ENCODE data around the gene CCT4. TPM values are rescaled to one million over a fixed set of nuclear protein-coding genes. Genes with fewer than 3 reads are reported as not detected.
"Not testable (repeated sequence)": the region's sequence is repeated elsewhere in the genome, so short reads cannot be mapped to it uniquely, and the experiment has no call there.

CCT4 gene
- total and polyA plus RNA-seq, 2 donors, result 93.5 to 179 TPM

DNA sequence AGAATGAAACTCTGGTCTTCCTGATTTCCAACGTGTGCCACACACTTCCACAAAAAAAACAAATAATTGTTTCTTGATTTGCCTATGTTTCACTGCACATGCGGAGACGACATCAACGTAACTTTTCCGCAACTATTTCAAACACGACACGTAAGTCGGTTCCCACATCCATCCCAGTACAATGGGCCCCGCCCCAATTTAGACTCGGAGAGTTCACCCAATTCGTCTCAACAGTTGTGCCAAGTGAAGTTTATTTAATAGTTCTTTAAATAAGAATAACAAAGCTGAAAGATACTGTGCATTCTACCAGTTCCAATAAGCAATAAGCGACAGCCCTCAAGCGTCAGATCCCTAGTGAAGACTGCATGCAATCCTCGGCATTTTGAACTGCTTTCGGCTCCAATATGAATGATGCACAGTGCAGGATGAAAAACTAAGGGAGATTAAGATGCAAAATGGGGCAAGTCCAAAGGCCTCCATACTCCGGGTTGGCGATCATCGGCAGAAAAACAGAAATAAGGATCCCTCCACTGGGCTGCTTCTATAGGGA lies 664 bp downstream of the CCT4 start:
- H3K27me3 ChIP-seq (ENCODE audit: control insufficient read depth in 2 of 2, insufficient read depth in 1 of 2, low read length in 1 of 2), result no peaks in the 10 kb centered on the region
- peak overlapping the region; percentile 67 to 91 for H3K4me3 ChIP-seq (ENCODE audit: low read length in 2 of 2)
- peaks cover 18 to 25% of the 10 kb centered on the region in 2 donors for H3K36me3 ChIP-seq (ENCODE audit: control insufficient read depth in 2 of 2, insufficient read depth in 2 of 2, low read length in 1 of 2)
- H3K27ac ChIP-seq (ENCODE audit: low read depth in 1 of 2, low read length in 1 of 2), result peak overlapping the region; percentile 97
- peak in 6 of 9 donors; percentile 8 to 43 (median 26) for DNase-seq (ENCODE audit: low read depth in 6 of 9, low spot score in 9 of 9)
- under 1% methylated on average over 18 of the region's 18 CpGs for WGBS
- no peaks in the 10 kb centered on the region for H3K9me3 ChIP-seq (ENCODE audit: control insufficient read depth in 2 of 2, insufficient read depth in 1 of 2, low read length in 1 of 2)
- H3K4me1 ChIP-seq (ENCODE audit: control insufficient read depth in 2 of 2, insufficient read depth in 2 of 2, low read length in 2 of 2), result peaks cover 10 to 17% of the 10 kb centered on the region in 2 donors

DNA sequence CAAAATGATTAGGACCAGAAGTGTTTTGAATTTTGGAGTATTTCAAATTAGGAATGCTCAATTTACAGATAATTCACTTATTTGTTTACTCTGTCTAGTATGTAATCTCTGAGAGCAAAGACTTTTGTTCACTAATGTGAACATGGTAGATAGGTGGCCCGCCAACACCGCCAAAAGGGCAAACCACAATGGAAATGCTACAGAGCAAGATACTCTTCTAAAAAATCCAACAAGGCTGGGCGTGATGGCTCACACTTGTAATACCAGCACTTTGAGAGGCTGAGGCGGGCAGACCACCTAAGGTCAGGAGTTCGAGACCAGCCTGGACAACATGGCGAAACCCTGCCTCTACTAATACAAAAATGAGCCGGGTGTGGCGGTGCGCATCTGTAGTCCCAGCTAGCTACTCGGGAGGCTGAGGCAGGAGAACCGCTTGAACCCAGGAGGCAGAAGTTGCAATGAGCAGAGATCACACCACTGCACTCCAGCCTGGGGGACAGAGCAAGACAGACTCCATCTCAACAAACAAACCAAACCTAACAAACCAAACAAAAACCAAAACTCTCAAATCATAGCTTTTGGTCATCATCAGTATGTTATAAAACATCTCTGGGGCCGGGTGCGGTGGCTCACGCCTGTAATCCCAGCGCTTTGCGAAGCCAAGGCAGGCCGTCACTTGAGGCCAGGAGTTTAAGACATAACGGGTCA lies 2.4 kb downstream of the CCT4 start:
- no peak for DNase-seq (ENCODE audit: low read depth in 6 of 9, low spot score in 9 of 9)
- H3K4me1 ChIP-seq (ENCODE audit: control insufficient read depth in 2 of 2, insufficient read depth in 2 of 2, low read length in 2 of 2), result peaks cover 10 to 17% of the 10 kb centered on the region in 2 donors
- peaks cover 24 to 35% of the 10 kb centered on the region in 2 donors for H3K36me3 ChIP-seq (ENCODE audit: control insufficient read depth in 2 of 2, insufficient read depth in 2 of 2, low read length in 1 of 2)
- H3K9me3 ChIP-seq (ENCODE audit: control insufficient read depth in 2 of 2, insufficient read depth in 1 of 2, low read length in 1 of 2), result no peaks in the 10 kb centered on the region
- H3K27me3 ChIP-seq (ENCODE audit: control insufficient read depth in 2 of 2, insufficient read depth in 1 of 2, low read length in 1 of 2), result no peaks in the 10 kb centered on the region
- WGBS, result 92% methylated on average over 18 of the region's 18 CpGs
- H3K4me3 ChIP-seq (ENCODE audit: low read length in 2 of 2), result no peak overlapping the region
- no peak overlapping the region for H3K27ac ChIP-seq (ENCODE audit: low read depth in 1 of 2, low read length in 1 of 2)

DNA sequence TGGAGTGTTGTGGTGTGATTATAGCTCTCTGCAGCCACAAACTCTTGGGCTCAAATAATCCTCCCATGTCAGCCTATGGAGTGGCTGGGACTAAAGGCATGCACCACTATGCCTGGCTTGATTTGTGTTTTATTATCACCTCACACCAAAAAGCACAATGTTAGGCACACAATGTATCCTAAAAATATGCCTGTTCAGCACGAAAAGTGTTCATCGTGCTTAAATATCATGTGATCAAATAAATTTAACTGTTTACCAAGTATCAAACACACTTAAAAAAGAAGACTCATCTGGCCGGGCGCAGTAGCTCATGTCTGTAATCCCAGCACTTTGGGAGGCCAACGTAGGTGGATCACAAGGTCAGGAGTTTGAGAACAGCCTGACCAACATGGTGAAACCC lies 5.6 kb downstream of the CCT4 start:
- DNase-seq (ENCODE audit: low read depth in 6 of 9, low spot score in 9 of 9), result no peak
- H3K36me3 ChIP-seq (ENCODE audit: control insufficient read depth in 2 of 2, insufficient read depth in 2 of 2, low read length in 1 of 2), result peaks cover 33 to 62% of the 10 kb centered on the region in 2 donors
- H3K4me3 ChIP-seq (ENCODE audit: low read length in 2 of 2), result no peak overlapping the region
- no peaks in the 10 kb centered on the region for H3K27me3 ChIP-seq (ENCODE audit: control insufficient read depth in 2 of 2, insufficient read depth in 1 of 2, low read length in 1 of 2)
- 96% methylated on average over 5 of the region's 5 CpGs for WGBS
- peaks cover 7 to 14% of the 10 kb centered on the region in 2 donors for H3K4me1 ChIP-seq (ENCODE audit: control insufficient read depth in 2 of 2, insufficient read depth in 2 of 2, low read length in 2 of 2)
- no peak overlapping the region for H3K27ac ChIP-seq (ENCODE audit: low read depth in 1 of 2, low read length in 1 of 2)
- H3K9me3 ChIP-seq (ENCODE audit: control insufficient read depth in 2 of 2, insufficient read depth in 1 of 2, low read length in 1 of 2), result no peaks in the 10 kb centered on the region

DNA sequence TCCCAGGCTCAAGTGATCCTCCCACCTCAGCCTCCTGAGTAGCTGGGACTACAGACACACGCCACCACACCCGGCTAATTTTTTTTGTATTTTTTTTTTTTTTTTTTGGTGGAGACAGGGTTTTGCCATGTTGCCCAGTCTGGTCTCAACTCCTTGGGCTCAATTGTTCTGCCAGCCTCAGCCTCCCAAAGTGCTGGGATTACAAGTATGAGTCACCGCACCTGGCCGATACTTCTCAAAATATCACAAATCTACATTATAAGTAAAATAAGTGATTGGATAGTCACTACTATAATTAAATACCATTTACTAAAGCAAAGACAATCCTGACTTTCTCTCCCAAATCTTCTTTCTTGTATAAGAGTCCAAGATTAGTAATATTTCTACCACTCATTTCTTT lies 9.1 kb downstream of the CCT4 start:
- DNase-seq (ENCODE audit: low read depth in 6 of 9, low spot score in 9 of 9); H3K4me1 ChIP-seq (ENCODE audit: control insufficient read depth in 2 of 2, insufficient read depth in 2 of 2, low read length in 2 of 2): not testable (repeated sequence)
- 99% methylated on average over 4 of the region's 4 CpGs for WGBS

DNA sequence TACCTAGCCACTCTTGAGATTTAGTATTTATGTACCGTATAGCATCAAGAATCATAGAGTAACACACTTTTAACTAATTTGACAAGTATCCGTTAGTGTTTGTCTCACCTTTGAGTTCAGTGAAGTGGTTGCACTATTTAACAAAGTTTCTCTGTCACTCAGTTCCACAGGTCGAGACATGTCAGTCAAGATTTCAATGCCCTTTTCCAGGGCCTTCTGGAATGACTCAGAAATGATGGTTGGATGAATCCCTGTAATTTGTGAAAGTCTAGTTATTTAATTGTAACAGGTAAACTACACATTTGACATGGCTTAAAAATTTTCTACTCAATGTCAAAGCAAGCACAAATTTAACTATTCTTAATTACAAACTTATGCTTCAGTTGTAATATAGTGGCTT lies 9.7 kb downstream of the CCT4 start:
- Histone ChIP-seq H3K27me3 (ENCODE audit: control insufficient read depth in 2 of 2, insufficient read depth in 1 of 2, low read length in 1 of 2) (no peaks in the 10 kb centered on the region), H3K27ac (ENCODE audit: low read depth in 1 of 2, low read length in 1 of 2) (no peak overlapping the region), H3K4me3 (ENCODE audit: low read length in 2 of 2) (no peak overlapping the region), H3K4me1 (ENCODE audit: control insufficient read depth in 2 of 2, insufficient read depth in 2 of 2, low read length in 2 of 2) (no peaks in the 10 kb centered on the region), H3K9me3 (ENCODE audit: control insufficient read depth in 2 of 2, insufficient read depth in 1 of 2, low read length in 1 of 2) (no peaks in the 10 kb centered on the region), H3K36me3 (ENCODE audit: control insufficient read depth in 2 of 2, insufficient read depth in 2 of 2, low read length in 1 of 2) (peaks cover 29 to 82% of the 10 kb centered on the region in 2 donors)
- DNase-seq (ENCODE audit: low read depth in 6 of 9, low spot score in 9 of 9), result no peak
- 95% methylated on average over 3 of the region's 3 CpGs for WGBS

More for the DNA sequence above, 9.1 kb downstream of the CCT4 start:
- H3K27ac ChIP-seq (ENCODE audit: low read depth in 1 of 2, low read length in 1 of 2); H3K9me3 ChIP-seq (ENCODE audit: control insufficient read depth in 2 of 2, insufficient read depth in 1 of 2, low read length in 1 of 2); H3K4me3 ChIP-seq (ENCODE audit: low read length in 2 of 2); H3K27me3 ChIP-seq (ENCODE audit: control insufficient read depth in 2 of 2, insufficient read depth in 1 of 2, low read length in 1 of 2): not testable (repeated sequence)
- peaks cover 31 to 79% of the 10 kb centered on the region in 2 donors for H3K36me3 ChIP-seq (ENCODE audit: control insufficient read depth in 2 of 2, insufficient read depth in 2 of 2, low read length in 1 of 2)

DNA sequence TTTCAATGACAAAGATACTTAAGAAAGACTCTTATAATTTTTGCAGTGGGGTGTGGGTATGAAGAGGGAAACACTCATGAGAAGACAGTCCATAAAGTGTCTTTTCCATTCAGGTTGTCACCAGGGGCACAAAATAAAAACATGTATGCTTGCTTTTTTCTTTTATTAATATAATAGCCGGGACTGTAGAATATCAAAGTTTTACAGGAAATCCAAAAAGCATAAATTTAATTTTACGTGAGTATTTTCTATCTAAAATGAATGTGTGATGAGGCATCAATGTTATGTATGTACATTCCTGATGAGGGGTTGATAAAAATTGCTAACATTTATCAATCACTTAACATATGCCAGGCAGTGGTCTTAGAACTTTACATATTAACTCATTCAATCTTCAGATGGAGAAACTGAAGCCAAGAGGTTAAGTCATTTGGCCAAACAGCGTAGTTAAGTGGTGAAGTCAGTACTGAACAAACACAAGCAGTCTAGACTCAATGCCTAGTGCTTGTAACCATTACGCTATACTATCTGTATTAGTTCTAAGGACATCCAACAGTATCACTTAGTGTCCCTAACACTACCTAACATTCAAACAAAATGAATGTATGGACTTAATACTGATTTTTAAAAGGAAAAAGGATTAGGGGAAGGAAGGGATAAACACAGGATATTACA lies 10.7 kb downstream of the CCT4 start:
- Histone ChIP-seq H3K4me3 (ENCODE audit: low read length in 2 of 2) (no peak overlapping the region), H3K4me1 (ENCODE audit: control insufficient read depth in 2 of 2, insufficient read depth in 2 of 2, low read length in 2 of 2) (no peaks in the 10 kb centered on the region), H3K27ac (ENCODE audit: low read depth in 1 of 2, low read length in 1 of 2) (no peak overlapping the region), H3K36me3 (ENCODE audit: control insufficient read depth in 2 of 2, insufficient read depth in 2 of 2, low read length in 1 of 2) (peaks cover 33 to 77% of the 10 kb centered on the region in 2 donors), H3K27me3 (ENCODE audit: control insufficient read depth in 2 of 2, insufficient read depth in 1 of 2, low read length in 1 of 2) (no peaks in the 10 kb centered on the region), H3K9me3 (ENCODE audit: control insufficient read depth in 2 of 2, insufficient read depth in 1 of 2, low read length in 1 of 2) (no peaks in the 10 kb centered on the region)
- DNase-seq (ENCODE audit: low read depth in 6 of 9, low spot score in 9 of 9), result no peak
- 99% methylated on average over 4 of the region's 4 CpGs for WGBS

DNA sequence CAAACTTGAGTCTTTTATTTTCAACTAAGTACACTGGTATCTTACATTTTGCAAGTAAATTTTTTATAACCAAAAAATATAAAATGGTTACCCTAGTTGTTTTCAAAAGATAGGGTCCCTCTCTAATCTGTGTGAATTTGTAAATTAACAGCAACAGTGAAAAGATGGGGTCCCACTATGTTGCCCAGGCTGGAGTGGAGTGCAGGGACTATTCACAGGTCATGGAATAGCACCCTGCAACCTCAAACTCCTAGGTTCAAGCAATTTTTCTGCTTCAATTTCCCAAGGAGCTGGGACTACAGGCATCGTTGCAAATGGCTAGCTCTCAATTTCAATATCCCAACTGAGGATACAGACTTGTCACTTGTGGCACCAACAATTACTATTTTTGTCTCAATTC lies 12.1 kb downstream of the CCT4 start:
- H3K36me3 ChIP-seq (ENCODE audit: control insufficient read depth in 2 of 2, insufficient read depth in 2 of 2, low read length in 1 of 2), result peaks cover 36 to 83% of the 10 kb centered on the region in 2 donors
- H3K4me3 ChIP-seq (ENCODE audit: low read length in 2 of 2), result no peak overlapping the region
- no peaks in the 10 kb centered on the region for H3K4me1 ChIP-seq (ENCODE audit: control insufficient read depth in 2 of 2, insufficient read depth in 2 of 2, low read length in 2 of 2)
- no peak overlapping the region for H3K27ac ChIP-seq (ENCODE audit: low read depth in 1 of 2, low read length in 1 of 2)
- 98% methylated on average over 1 of the region's 1 CpG for WGBS
- no peaks in the 10 kb centered on the region for H3K9me3 ChIP-seq (ENCODE audit: control insufficient read depth in 2 of 2, insufficient read depth in 1 of 2, low read length in 1 of 2)
- no peaks in the 10 kb centered on the region for H3K27me3 ChIP-seq (ENCODE audit: control insufficient read depth in 2 of 2, insufficient read depth in 1 of 2, low read length in 1 of 2)
- DNase-seq (ENCODE audit: low read depth in 6 of 9, low spot score in 9 of 9), result no peak

DNA sequence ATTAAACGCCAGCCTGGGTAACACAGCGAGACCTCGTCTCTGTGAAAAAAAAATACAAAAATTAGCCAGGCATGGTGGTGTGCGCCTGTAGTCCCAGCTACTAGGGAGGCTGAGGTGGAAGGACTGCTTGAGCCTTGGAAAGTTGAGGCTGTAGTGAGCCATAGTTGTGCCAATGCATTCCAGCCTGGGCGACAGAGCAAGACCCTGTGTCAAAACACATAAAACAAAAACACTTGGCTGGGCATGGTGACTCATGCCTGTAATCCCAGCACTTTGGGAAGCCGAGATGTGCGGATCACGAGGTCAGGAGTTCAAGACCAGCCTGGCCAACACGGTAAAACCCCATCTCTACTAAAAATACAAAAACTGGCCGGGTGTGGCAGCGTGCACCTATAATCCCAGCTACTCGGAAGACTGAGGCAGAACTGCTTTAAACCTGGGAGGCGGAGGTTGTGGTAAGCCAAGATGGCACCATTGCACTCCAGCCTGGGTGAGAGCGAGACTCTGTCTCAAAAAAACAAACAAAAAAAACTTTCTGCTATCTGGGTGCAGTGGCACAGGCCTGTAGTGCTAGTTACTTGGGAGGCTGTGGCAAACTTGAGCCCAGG lies 21.9 kb downstream of the CCT4 start:
- not testable (repeated sequence) for H3K4me3 ChIP-seq (ENCODE audit: low read length in 2 of 2); H3K9me3 ChIP-seq (ENCODE audit: control insufficient read depth in 2 of 2, insufficient read depth in 1 of 2, low read length in 1 of 2); H3K27ac ChIP-seq (ENCODE audit: low read depth in 1 of 2, low read length in 1 of 2); DNase-seq (ENCODE audit: low read depth in 6 of 9, low spot score in 9 of 9); H3K27me3 ChIP-seq (ENCODE audit: control insufficient read depth in 2 of 2, insufficient read depth in 1 of 2, low read length in 1 of 2); H3K4me1 ChIP-seq (ENCODE audit: control insufficient read depth in 2 of 2, insufficient read depth in 2 of 2, low read length in 2 of 2)
- 98% methylated on average over 14 of the region's 14 CpGs for WGBS
- H3K36me3 ChIP-seq (ENCODE audit: control insufficient read depth in 2 of 2, insufficient read depth in 2 of 2, low read length in 1 of 2), result peaks cover 47 to 70% of the 10 kb centered on the region in 2 donors

DNA sequence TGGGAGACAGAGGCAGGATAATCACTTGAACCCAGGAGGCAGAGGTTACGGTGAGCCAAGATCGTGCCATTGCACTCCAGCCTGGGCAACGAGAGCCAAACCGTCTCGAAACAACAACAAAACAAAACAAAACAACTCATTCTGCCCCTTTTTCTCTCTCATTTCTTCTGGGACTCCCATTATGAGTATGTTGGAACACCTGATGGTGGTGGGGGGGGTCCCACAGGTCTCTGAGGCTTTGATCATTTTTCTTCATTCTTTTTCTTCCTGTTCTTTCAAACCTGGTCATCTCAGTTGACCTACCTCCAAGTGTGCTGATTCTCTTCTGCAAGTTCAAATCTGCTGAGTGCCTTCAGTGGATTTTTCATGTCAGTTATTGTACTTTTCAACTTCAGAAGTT lies 26.4 kb downstream of the CCT4 start:
- WGBS, result 97% methylated on average over 5 of the region's 5 CpGs
- Histone ChIP-seq H3K9me3 (ENCODE audit: control insufficient read depth in 2 of 2, insufficient read depth in 1 of 2, low read length in 1 of 2) (no peaks in the 10 kb centered on the region), H3K4me3 (ENCODE audit: low read length in 2 of 2) (no peak overlapping the region), H3K27ac (ENCODE audit: low read depth in 1 of 2, low read length in 1 of 2) (no peak overlapping the region), H3K36me3 (ENCODE audit: control insufficient read depth in 2 of 2, insufficient read depth in 2 of 2, low read length in 1 of 2) (peaks cover 19 to 34% of the 10 kb centered on the region in 2 donors), H3K27me3 (ENCODE audit: control insufficient read depth in 2 of 2, insufficient read depth in 1 of 2, low read length in 1 of 2) (no peaks in the 10 kb centered on the region), H3K4me1 (ENCODE audit: control insufficient read depth in 2 of 2, insufficient read depth in 2 of 2, low read length in 2 of 2) (no peaks in the 10 kb centered on the region)
- DNase-seq (ENCODE audit: low read depth in 6 of 9, low spot score in 9 of 9), result no peak

Measured in thymus (tissue), 11 donors.